ENCODE results near the gene BRINP2.
"Not testable (repeated sequence)": the region's sequence is repeated elsewhere in the genome, so short reads cannot be mapped to it uniquely, and the experiment has no call there.

Gene BRINP2

GRCh38 chr1:177315761-177316160 is 145.0 kb downstream of the BRINP2 start:
- DNase-seq (ENCODE audit: low read depth, low spot score) = no peak

- not testable (repeated sequence) for DNase-seq (ENCODE audit: low read depth, low spot score)
Observed at GRCh38 chr1:177321434-177321833, 150.7 kb downstream of the BRINP2 start.

- DNase-seq (ENCODE audit: low read depth, low spot score) = no peak
Observed at GRCh38 chr1:177328251-177328650, 157.5 kb downstream of the BRINP2 start.

DNA sequence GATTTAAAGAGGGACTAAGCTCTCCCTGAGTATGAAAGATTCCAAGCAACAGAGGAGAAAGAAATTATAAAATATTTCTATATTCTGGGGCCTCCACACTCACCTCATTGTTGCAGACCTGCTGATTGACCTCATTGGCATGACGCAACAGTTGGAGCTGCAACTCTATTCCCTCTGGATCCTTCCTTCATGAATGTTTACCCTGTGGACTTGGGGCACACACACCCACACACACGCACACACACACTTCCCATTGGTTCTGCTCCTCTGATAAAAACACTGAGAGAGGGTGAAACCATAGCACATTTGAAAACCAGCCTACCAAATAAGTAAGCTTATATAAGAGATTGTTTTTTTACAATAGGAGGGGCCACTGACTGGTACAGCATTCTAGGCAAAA is 159.1 kb downstream of the BRINP2 start:
- no peak for DNase-seq (ENCODE audit: low read depth, low spot score)
